Dedifferentiated amniotic fluid mesenchymal stem cell (primary cell): ENCODE data around the gene RNF166.
"Not testable (repeated sequence)": the region's sequence is repeated elsewhere in the genome, so short reads cannot be mapped to it uniquely, and the experiment has no call there.

Source experiments
- DNase-seq: peaks from one replicate; pipeline ENCODE4 v3.0.0-alpha.2; 2016; ENCODE audit errors: extremely low spot score

RNF166 gene

GRCh38 chr16:88673716-88674379 lies 32.4 kb downstream of the RNF166 start:
- no peak for DNase-seq

GRCh38 chr16:88672776-88673175 lies 33.4 kb downstream of the RNF166 start:
- no peak for DNase-seq

GRCh38 chr16:88671806-88672205 lies 34.4 kb downstream of the RNF166 start:
- DNase-seq = no peak

GRCh38 chr16:88669980-88670379 lies 36.2 kb downstream of the RNF166 start:
- no peak for DNase-seq

GRCh38 chr16:88669493-88669892 lies 36.7 kb downstream of the RNF166 start:
- DNase-seq = not testable (repeated sequence)

GRCh38 chr16:88667461-88667860 lies 38.7 kb downstream of the RNF166 start:
- no peak for DNase-seq

- no peak for DNase-seq
These were observed 40.6 kb downstream of the RNF166 start for GRCh38 chr16:88665570-88665969.

GRCh38 chr16:88665148-88665547 lies 41.1 kb downstream of the RNF166 start:
- no peak for DNase-seq

GRCh38 chr16:88662843-88663606 lies 43.2 kb downstream of the RNF166 start, which contains the start of gene MVD:
TSS of gene MVD (minus strand) at chr16:88663091. CDS start at chr16:88663080, 11 bp downstream.
- peak; percentile 96 for DNase-seq

- DNase-seq = no peak
These were observed 43.9 kb downstream of the RNF166 start for GRCh38 chr16:88662222-88662842.

GRCh38 chr16:88661468-88661867 lies 44.7 kb downstream of the RNF166 start:
- DNase-seq = no peak

GRCh38 chr16:88659160-88659559 lies 47.0 kb downstream of the RNF166 start:
- no peak for DNase-seq

- DNase-seq = no peak
These were observed 47.5 kb downstream of the RNF166 start for GRCh38 chr16:88658714-88659113.

- DNase-seq = no peak
These were observed 48.8 kb downstream of the RNF166 start for GRCh38 chr16:88657371-88657770.

GRCh38 chr16:88656291-88656980 lies 49.8 kb downstream of the RNF166 start:
- no peak for DNase-seq

GRCh38 chr16:88655733-88656281 lies 50.4 kb downstream of the RNF166 start:
- DNase-seq = no peak

- no peak for DNase-seq
These were observed 51.0 kb downstream of the RNF166 start for GRCh38 chr16:88655053-88655732.

GRCh38 chr16:88654363-88655052 lies 51.7 kb downstream of the RNF166 start:
- DNase-seq = no peak

GRCh38 chr16:88653596-88654362 lies 52.4 kb downstream of the RNF166 start:
- DNase-seq = no peak

GRCh38 chr16:88653101-88653500 lies 53.1 kb downstream of the RNF166 start:
- no peak for DNase-seq
